Right kidney (tissue), 1 donor: Measurements from ENCODE around the gene EPHA1.
A peak's percentile ranks its signal among the peaks of the same experiment; 100 is the strongest.

Experiments used
- DNase-seq: peaks from one replicate; pipeline ENCODE4 v3.0.0-alpha.2; 2016

Gene EPHA1

DNA sequence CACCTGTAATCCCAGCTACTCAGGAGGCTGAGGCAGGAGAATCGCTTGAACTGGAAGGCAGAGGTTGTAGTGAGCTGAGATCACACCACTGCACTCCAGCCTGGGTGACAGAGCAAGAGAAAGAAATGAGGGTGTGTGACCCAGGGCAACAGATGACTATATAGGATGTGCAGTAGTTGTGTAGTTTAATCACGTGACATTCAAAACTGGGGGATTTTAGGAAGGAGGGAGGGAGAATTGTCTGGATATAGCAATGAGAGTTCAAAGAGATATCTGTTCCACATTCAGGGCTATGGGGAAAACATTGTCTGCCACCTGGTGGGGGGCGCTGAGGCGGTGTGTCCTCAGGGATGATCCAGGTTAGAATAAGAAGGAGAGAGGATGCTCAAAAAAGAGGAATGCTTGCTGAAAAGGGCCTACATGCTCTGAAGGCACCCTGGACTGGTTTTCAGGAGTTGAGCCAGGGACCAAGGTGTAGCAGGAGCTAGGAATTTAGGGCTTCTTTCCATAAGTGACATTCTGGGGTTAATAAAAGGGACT lies 35.3 kb downstream of the EPHA1 start:
- no peak for DNase-seq

DNA sequence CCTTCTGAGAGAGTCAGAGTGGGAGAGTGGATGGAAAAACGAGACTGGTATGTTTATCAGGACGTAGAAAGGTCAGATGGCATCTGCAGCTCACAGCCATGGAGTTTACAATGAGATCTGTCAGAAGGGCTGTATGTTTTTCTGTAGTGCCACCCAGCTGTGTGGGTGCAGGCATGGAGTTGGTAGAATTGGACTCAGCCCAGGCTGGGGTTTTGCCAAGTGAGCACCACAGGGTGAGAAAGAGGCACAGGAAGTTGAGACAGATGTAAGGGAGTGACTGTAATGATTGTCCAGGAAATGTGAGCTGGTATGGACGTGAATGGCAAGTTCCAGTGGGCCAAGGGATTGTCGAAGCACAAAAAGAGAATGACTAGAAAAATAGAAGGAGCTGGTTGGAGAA lies 36.6 kb downstream of the EPHA1 start:
- DNase-seq, result no peak

DNA sequence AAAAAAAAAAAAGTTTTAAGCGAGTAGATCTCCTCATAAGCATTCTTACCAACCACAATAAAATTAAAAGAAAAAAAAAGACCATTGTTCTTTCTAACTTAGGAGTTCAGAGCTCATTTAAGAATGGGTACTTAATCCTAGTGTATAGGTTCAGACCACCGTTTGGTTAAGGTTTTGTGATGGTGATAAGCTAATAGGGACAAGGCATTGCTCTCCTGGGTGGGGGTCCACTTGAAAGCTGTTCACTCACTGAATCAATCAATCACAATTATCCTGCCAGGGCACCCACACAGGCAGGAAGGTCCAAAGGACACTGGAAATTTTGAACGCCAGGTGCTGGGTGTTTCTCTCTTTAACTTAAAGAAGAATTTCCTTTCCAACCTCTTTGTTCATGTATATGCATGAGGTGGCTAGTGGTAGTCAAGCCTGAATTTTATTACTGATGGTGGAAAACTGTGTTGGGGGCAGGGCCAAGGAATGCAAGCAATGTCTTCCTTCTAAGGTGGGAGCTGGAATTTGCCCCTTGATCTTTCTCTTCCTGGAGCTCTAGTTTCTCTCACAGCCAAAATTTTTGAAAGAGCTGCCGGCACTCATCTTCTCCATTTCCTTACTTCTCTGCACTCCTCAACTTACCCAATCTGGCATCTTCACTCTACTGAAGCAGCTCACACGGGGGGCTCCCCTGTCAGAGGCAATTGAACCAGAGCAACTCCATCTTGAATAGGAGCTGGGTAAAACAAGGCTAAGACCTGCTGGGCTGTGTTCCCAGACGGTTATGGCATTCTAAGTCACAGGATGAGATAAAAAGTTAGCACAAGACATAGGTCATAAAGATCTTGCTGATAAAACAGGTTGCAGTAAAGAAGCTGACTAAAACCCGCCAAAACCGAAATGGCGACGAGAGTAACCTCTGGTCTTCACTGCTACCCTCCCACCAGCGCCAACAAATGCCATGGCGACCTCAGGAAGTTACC lies 38.7 kb downstream of the EPHA1 start:
- no peak for DNase-seq

DNA sequence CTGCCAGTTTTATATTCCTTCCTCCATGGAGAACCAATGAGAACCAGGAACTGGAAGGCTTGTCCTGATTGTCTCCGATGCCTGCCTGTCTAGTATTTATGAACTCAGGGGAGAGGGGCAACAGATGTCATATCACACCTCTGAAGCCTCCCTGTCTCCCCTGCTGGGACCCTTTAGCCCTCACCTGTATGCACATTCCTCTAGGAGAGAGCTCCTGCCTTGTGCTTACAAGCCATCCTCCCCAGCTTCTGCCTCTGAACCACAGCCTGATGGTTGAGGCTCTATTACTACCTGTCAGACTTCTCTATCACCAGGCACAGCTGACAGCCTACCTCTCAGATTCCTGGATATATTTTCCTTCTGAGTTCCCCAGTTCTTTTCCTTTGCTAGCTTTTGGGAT lies 40.3 kb downstream of the EPHA1 start:
- no peak for DNase-seq

DNA sequence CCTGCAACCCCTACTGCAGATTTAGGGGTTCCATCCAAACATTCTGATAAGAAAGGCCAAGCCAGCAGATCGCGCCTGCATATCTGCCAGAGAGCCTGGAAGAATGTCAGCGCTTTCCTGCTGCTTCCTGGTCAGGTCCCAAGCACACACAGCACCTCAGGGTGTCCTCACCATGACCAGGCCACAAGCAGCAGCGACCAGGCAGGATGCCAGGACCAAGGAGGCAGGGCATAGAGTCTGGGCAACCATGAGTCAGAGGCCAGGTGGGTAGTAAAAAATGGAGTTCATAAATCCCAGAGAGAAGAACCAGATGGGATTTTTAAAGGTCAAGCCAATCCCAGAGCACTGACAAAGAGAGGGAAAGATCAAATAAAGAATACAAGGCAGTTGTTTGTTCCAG lies 40.7 kb downstream of the EPHA1 start:
- no peak for DNase-seq

DNA sequence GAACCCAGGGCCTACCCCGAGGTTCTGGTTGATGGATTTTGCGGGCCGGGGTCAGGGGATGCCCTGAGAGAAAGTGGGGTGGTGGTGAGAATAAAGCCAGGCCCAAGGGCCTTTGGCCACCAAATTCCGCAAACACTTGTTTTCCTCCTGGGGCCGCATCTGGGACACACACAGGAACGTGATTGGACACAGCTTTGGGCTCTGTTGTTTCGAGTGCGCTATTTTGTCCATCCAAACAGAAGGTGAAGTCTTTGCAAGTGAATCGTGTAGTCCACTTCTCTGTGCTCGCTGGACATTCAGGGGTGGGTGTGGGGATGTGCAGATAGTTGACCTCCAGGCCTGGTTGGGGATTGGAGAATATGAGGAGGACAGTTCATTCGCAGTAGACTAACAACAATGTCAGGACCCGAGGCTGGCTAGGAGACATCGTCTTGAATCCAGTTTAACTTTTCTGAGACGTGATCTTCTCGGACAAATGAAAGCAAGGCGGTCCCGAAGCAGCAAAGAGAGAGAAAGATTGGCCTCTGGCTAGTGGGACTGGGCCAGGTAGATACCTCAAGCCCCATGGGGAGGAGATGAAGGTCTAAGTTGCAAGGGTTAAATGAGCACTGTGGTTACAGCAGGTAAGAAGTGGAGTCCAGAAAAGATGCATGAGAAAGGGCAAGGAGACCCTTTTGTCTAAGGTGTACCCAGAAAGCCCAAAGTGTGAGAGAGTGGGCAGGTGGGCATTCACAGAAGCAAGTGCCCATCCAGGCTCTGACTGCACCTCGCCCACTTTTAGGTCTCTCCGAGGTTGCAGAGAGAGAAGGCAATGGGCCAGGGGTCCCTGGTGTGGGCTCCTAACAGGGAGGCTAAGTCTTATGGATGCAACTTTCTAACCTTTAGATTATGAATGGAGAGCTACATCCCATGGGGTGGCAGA lies 45.4 kb downstream of the EPHA1 start:
- DNase-seq, result peak; percentile 38

DNA sequence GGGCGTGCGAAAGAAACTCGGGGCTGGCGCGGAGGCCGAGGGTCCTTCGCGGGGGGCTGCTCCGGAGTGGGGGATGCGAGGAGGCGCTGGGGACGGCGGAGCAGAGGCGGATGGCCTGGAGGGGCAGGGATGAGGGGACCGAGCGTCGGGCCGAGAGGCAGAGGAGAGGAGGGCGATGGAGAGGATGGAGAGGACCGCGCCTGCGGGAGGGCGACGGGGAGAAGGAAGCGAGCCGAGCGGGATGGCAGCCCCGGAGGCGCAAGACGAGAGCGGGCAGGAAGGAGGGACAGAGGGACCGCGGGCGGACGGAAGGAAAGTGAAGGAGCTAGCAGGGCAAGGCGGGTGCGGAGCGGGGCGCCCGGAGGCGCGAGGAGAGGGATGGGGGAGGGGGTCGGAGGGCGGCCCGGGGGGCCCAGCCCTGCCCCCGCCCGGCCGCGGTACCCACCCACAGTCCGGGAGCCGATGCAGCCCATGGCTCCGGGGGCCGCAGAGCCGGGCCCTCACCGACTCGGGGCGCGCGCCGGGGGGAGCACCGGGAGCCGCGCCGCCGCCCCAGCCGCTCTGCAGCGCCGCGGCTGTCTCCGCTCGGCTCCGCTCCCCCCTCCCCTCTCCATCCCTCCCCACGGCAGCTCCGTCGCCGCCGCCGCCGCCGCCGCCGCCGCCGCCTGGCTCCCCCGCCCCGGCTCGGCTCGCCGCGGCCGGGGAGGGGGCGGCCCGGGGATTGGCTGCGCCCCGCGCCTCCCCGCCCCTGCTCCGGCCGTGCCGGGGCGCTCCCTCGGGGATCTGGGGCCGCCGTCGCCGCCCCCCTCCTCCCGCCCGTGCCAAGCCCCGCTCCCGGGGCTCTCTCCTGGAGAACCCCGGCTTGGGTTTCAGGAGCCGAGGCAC lies 46.3 kb downstream of the EPHA1 start, which contains the start of gene FAM131B:
Gene FAM131B, minus strand, starts transcription at position 583 of the 885 bp plus-strand sequence. Its CDS starts 110 bp downstream, at position 473.
- DNase-seq, result no peak

DNA sequence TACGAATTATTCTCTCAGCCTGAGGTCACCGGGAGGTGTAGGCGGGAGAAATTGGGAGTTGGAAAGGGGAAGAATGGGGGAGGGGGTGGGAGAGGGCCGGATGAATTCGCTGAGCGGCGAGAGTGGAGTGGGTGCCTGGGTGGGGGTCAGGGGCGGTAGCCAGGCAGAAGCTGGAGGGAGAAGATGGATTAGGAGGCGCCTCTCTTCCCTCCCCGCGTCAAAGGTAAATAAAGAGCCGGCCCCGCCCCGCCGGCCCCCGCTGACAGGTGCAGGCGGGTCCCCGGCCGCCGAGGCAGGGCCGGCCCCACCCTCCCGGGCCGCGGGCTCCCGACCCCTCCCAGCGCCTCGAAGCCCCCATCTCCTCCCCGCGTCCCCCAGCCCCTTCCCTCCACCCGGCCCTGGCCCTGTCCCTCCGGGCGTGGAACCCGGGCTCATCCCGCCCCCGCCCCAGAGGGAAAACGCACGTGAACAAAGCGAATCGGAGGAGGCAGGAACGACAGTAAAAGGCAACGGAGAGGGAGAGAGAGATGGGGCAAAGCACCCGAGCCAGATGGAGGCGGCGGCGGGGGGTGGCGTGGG lies 47.0 kb downstream of the EPHA1 start:
- no peak for DNase-seq

DNA sequence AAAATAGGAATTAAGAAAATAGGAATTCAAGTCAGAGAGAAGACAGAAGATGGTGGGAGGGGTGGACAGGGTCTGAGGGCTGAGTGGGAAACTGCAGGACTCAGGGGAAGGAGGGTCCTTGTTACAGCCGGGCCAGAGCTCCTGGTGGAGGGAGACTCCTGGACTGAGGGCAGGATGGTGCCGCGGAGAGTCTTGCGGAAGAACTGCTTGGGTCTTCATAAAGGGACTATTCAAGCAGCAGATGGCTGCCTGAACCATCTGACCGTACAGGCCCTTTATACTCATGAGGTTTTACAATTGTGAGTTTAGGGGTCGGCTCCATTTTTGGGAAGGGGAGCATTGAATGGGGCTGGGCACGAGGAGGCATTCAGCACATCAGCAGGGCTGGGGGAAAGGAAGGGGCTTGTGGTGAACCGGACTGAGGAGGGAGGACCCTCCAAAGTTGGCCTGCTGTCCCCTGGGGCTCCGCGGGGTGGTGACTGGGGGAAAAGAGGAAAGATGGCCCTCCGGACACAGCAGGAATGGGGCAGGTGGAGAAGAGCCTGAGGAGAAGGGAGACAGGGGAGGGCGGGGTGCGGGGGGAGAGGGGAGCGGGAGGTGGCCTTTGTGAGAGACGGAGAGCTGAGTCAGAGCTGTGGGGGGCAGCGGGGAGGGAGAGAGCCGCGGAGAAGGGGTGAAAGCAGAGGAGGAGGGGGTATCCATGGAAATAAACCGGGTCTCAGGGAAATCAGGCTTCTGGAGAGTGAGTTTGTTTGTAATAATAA lies 47.7 kb downstream of the EPHA1 start:
- no peak for DNase-seq

DNA sequence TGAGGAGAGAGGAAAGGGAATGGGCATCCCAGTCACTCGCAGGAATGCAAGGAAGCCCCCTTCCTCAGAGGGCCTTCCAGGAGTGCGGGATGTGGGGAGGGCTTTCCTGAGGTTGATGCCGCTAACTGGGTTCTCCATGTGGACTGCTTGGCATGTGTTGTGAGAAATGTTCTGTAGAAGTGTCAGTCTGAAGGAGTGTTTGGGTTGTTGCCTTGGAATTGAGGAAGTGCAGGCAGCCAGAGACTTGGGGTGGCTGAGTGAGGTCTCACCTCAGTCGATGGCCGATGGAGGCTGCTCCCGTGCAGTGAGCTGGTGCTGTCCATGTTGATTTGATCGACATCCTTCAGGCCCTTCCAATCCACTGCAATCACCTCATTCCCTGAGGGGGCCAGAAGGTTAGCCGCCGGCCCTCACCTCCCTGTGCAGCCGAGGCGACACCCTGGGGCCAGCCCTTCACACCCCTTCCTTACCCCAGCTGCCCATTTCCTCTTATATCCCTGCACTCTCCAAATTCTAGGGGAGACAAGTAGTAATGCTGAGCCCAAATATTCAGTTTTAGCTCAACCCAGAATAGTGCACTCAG lies 48.8 kb downstream of the EPHA1 start:
- DNase-seq, result no peak

DNA sequence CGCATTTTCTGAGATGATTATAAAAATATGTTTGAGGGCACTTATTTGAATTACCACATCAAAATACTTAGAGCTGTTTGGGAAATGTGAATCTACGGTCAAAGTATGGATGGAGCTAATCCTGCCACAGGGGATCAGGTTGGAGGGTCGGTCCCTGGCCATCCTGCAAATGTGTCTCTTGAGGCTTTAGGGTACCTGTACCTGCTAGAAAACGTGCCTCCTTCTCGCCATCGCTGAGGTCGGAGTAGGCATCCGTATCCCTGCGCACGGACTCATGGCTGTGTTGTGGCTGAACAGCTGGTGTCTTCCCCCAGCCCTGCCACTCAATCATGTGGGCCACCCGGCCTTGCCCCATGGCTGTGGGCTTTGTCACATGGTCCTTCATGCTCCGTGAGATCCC lies 50.0 kb downstream of the EPHA1 start:
- DNase-seq, result no peak

DNA sequence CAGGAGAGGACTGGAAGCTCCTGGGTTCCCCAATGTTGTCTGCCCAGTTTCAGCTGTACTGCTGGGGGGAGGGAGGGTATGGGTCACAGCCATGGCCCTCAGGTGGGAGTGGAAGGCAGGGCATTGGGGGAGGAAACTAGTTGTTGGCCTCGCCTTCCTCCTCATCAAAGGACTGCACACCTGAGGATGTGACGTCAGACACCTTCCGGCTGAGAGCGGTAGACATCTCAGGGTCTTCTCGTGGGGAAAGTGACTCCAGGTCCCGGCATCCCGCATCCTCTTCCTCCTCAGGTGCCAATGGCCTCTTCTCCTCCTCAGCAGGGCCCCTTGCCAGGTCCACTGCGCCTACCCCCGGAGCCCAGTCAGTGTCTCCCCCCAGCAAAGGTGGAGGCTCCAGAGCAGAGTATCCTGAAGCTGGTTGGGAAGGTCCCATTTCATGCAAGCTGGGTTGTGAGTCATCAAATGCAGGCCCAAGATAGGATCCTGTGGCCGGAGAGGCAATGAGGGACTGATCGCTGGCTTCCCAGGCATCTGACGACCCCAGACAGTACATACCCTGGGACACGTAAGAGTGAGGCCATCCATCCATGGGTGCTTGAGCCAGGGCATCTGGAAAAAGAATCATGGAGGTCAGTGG lies 52.1 kb downstream of the EPHA1 start:
- DNase-seq, result no peak

DNA sequence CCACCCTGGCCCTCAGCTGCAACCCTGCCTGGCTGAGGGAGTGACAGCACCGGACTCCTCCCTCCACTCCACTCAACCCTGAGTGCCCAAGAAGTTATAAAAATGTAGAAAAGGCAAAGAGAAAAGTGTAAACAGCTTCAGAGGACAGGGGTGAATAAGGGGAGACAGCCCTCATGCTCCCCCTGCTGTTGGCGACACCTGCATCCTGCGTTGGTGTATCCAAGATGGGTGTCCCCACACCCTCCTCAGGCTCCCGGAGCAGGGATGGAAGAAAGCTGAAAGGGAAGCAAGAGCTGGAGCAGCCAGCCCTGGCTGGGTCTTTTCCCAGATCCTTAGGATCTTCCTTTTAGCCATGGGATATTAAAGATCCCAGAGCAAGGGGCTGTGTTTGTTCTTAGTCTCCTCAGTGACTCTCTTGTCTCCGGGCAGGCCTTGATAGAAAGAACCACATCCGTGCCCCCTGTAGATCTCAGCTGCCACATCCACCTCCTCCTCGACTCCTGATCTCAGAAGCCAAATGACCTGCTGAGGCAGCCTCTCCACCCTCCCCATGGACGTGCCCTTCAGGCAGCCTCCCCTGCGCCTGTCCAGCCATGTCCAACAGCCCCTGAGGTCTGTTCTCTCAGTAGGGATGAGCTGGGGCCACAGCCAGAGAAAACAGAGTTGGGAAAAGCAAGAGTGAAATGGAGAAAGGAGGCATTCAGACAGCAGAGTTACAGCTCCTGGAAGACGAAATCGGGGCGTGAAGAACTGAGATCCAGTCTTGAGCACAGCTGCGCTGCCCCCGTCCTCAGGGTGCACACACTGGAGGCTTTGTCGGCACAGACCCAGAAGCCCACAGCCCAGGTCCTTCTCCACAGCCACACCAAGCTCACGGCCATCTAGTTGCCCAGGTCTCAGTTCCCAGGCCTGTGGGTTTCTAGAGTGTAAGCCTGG lies 52.9 kb downstream of the EPHA1 start:
- DNase-seq, result no peak

DNA sequence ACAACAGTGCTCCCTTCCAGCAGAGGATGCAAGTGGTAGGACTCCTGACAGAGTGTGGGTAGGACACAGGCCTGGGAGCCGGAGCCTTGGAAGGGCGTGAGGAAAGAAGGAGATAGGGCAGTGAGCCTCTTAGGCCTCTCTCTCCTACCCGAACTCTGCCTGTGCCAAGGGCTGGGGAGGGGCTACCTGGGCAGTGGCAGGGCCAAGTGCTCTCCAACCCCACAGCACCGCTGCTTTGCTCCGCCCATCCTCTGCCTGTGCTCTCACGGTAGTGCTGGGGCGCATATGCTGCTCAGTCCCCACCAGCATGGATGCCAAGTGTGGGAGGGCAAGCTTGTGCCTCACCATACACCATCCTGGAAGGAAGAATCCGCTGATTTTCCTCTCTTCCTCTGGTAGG lies 53.7 kb downstream of the EPHA1 start:
- DNase-seq, result no peak

DNA sequence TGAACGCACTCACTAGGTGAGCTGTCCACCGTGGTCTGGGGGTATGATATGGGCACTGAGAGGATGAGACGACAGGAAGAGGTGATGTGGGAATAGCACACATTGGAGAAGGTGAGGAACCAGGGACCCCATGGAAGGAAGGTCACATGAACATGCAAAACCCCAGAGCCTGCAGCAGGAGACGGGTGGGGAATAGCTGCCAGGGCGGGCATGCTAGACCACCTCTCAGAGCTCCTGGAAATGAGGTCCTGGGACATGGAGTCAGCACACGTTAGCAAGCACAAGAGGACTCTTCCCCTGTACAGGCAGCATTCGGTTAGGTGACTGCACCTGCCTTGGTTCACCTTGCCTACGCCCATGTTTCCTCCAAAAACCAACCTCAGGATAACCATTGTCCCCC lies 54.3 kb downstream of the EPHA1 start:
- no peak for DNase-seq

DNA sequence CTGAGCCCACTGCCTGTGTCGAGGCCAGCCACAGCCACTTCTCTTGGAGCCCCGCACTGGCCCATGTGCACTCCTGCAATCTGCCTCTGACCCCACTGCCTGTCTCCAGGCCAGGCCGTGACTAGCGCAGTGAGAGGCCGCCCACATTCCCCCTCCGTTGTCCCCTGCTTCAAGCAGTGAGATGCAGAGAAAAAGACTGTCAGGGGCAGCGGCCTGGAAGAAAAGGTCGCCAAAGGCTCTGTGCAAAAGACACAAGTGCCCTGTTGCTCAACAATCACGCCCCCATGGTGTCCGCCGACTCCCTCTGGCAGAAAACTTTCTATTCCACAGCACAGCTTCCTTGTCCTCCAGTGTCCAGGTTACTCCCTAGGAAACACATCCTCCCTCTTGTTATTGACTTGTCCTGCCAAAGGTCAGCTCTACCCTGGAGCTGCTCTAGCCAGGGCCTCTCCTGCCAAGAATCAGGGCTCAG lies 56.1 kb downstream of the EPHA1 start:
- DNase-seq, result no peak

DNA sequence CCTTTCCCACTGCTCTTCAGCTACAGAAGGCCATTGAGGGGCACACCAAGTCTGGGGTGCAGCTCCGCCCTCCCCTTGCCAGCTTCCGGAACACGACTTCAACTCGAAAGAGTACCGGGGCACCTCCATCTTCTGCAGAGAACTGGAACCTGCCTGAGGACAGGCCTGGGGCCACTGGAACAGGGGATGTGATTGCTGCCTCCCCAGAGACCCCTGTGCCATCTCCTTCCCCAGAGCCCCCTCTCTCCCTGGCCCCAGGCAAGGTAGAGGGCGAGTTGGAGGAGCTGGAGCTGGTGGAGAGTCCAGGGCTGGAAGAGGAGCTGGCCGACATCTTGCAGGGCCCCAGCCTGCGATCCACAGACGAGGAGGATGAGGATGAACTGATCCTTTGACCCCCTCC lies 57.1 kb downstream of the EPHA1 start:
- no peak for DNase-seq

DNA sequence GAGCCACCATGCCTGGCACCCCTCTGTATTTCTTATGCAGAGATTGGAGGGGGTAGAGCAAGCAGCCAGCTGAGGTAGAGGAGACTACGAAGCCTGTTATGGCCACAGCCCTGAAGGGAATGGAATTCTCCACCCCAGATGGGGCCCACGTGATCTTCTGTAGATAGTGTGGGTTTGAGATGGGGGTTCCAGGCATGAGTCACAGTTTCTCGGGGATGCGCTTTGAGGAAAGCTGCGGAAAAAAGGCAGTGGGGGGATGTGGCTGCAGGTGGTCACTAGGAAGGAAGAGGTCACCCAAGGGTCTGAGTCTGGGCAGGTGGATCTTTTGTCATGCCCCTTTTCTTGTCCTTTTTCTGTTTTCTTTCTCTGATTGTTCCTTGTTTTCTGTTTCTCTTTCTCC lies 57.6 kb downstream of the EPHA1 start:
- DNase-seq, result no peak
